Measurements from ENCODE around the gene POU6F2. TPM values are rescaled to one million over a fixed set of nuclear protein-coding genes. Genes with fewer than 3 reads are reported as not detected.

POU6F2 gene
- total RNA-seq, 4 donors from 2014 or later, result not detected

- H3K4me1 ChIP-seq, result no peaks in the 10 kb centered on the region
- no peak for DNase-seq (ENCODE audit: extremely low spot score)
- no peaks in the 10 kb centered on the region for H3K9me3 ChIP-seq
- H3K4me3 ChIP-seq, result no peak overlapping the region
- 65% methylated on average over 2 of the region's 2 CpGs for WGBS
- no peak overlapping the region for H3K27ac ChIP-seq (replicated peaks in 1 of 4)
- intact Hi-C loops (cut with DNase I), result no loop called here
- no peaks in the 10 kb centered on the region for H3K36me3 ChIP-seq
- TF ChIP-seq POLR2A (IDR thresholded peaks at IDR 0.05; ENCODE audit: low read depth), result no peak
- TF ChIP-seq POLR2AphosphoS5 (IDR thresholded peaks at IDR 0.05), result no peak
- no peak for TF ChIP-seq EP300 (IDR thresholded peaks at IDR 0.05)
- TF ChIP-seq, protein P1, sequence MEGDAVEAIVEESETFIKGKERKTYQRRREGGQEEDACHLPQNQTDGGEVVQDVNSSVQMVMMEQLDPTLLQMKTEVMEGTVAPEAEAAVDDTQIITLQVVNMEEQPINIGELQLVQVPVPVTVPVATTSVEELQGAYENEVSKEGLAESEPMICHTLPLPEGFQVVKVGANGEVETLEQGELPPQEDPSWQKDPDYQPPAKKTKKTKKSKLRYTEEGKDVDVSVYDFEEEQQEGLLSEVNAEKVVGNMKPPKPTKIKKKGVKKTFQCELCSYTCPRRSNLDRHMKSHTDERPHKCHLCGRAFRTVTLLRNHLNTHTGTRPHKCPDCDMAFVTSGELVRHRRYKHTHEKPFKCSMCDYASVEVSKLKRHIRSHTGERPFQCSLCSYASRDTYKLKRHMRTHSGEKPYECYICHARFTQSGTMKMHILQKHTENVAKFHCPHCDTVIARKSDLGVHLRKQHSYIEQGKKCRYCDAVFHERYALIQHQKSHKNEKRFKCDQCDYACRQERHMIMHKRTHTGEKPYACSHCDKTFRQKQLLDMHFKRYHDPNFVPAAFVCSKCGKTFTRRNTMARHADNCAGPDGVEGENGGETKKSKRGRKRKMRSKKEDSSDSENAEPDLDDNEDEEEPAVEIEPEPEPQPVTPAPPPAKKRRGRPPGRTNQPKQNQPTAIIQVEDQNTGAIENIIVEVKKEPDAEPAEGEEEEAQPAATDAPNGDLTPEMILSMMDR (IDR thresholded peaks at IDR 0.05), result no peak
- no peaks in the 10 kb centered on the region for H3K27me3 ChIP-seq
These were observed 117.0 kb downstream of the POU6F2 start for GRCh38 chr7:39094731-39095130.

DNA sequence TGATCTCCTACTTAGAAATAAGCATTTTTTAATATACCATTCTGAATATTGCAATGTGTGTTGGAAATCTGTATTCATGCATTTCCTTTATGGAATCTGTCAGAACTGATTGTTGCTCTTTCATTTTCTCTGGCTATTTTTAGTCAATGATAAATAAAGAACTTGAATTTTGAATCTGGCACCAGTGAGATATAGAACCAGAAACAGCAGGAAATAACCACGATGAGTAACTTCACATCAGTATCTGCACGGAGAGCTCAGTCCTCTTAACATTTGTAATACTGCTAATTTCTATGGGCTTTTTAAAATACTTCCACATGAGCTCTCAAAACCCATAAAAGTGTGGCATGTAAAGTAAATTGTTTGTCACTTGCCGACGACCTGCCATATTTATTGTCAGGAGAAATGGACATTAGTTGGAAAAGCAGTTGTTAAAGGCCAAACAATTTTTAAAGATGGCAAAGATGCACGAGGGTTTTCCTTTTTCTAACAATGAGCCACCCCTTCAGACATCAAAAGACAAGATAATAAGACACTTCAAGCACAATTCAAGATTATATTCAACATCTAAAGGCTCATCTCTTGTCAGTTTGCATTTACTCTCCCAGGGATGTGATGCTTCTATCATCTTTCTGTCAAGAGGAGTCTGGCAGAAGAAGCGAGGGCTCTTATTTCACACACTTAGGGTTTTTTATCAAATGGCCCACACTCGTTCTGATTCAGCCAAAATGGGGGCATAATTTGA, 118.3 kb downstream of the POU6F2 start:
- Histone ChIP-seq H3K36me3 (no peaks in the 10 kb centered on the region), H3K4me3 (no peak overlapping the region), H3K27me3 (no peaks in the 10 kb centered on the region), H3K9me3 (no peaks in the 10 kb centered on the region), H3K4me1 (no peaks in the 10 kb centered on the region), H3K27ac (replicated peaks in 1 of 4) (no peak overlapping the region)
- TF ChIP-seq, protein P1 (IDR thresholded peaks at IDR 0.05), result no peak
- TF ChIP-seq POLR2AphosphoS5 (IDR thresholded peaks at IDR 0.05), result no peak
- TF ChIP-seq EP300 (IDR thresholded peaks at IDR 0.05), result no peak
- TF ChIP-seq POLR2A (IDR thresholded peaks at IDR 0.05; ENCODE audit: low read depth), result no peak
- no peak for DNase-seq (ENCODE audit: extremely low spot score)
- intact Hi-C loops (cut with DNase I), result no loop called here
- WGBS, result 63% methylated on average over 7 of the region's 7 CpGs

GRCh38 chr7:39098506-39098905, 120.8 kb downstream of the POU6F2 start:
- Histone ChIP-seq H3K9me3 (no peaks in the 10 kb centered on the region), H3K27ac (replicated peaks in 1 of 4) (no peak overlapping the region), H3K4me3 (no peak overlapping the region), H3K36me3 (no peaks in the 10 kb centered on the region), H3K4me1 (no peaks in the 10 kb centered on the region), H3K27me3 (no peaks in the 10 kb centered on the region)
- intact Hi-C loops (cut with DNase I), result no loop called here
- DNase-seq (ENCODE audit: extremely low spot score), result no peak
- TF ChIP-seq, protein P1 (IDR thresholded peaks at IDR 0.05), result no peak
- TF ChIP-seq POLR2A (IDR thresholded peaks at IDR 0.05; ENCODE audit: low read depth) (no peak), POLR2AphosphoS5 (IDR thresholded peaks at IDR 0.05) (no peak), EP300 (IDR thresholded peaks at IDR 0.05) (no peak)
- WGBS, result 78% methylated on average over 3 of the region's 3 CpGs

GRCh38 chr7:39099146-39099545, 121.4 kb downstream of the POU6F2 start:
- 72% methylated on average over 2 of the region's 3 CpGs for WGBS
- H3K27ac ChIP-seq (replicated peaks in 1 of 4), result no peak overlapping the region
- H3K4me3 ChIP-seq, result no peak overlapping the region
- H3K4me1 ChIP-seq, result no peaks in the 10 kb centered on the region
- no peaks in the 10 kb centered on the region for H3K9me3 ChIP-seq
- H3K27me3 ChIP-seq, result no peaks in the 10 kb centered on the region
- intact Hi-C loops (cut with DNase I), result no loop called here
- DNase-seq (ENCODE audit: extremely low spot score), result no peak
- no peaks in the 10 kb centered on the region for H3K36me3 ChIP-seq
- TF ChIP-seq POLR2A (IDR thresholded peaks at IDR 0.05; ENCODE audit: low read depth), result no peak
- no peak for TF ChIP-seq EP300 (IDR thresholded peaks at IDR 0.05)
- TF ChIP-seq, protein P1 (IDR thresholded peaks at IDR 0.05), result no peak

- Histone ChIP-seq H3K27ac (replicated peaks in 1 of 4) (no peak overlapping the region), H3K9me3 (no peaks in the 10 kb centered on the region), H3K36me3 (no peaks in the 10 kb centered on the region), H3K4me3 (no peak overlapping the region), H3K27me3 (no peaks in the 10 kb centered on the region), H3K4me1 (no peaks in the 10 kb centered on the region)
- WGBS, result 92% methylated on average over 2 of the region's 2 CpGs
- TF ChIP-seq POLR2A (IDR thresholded peaks at IDR 0.05; ENCODE audit: low read depth) (no peak), POLR2AphosphoS5 (IDR thresholded peaks at IDR 0.05) (no peak), EP300 (IDR thresholded peaks at IDR 0.05) (no peak)
- TF ChIP-seq, protein P1 (IDR thresholded peaks at IDR 0.05), result no peak
- DNase-seq (ENCODE audit: extremely low spot score), result no peak
- intact Hi-C loops (cut with DNase I), result no loop called here
These were observed 122.6 kb downstream of the POU6F2 start for GRCh38 chr7:39100270-39100669.
